K562 (cell line): ENCODE data around the gene ROMO1. TPM values are rescaled to one million over a fixed set of nuclear protein-coding genes. Genes with fewer than 3 reads are reported as not detected.
"Not testable (repeated sequence)": the region's sequence is repeated elsewhere in the genome, so short reads cannot be mapped to it uniquely, and the experiment has no call there.

Source experiments
- ATAC-seq: fragments of 200-7000 bp; cut with Tn5 transposase; 3 replicates; pipeline ENCODE4 v1.9.1; 2020; ENCODE audit warnings: moderate library complexity
- BruUV-seq: library from RNA; stranded (reverse); fragments of 400-500 nt; replicated peaks from 2 replicates; lab custom pipeline; 2021; lab: Mats Ljungman, UMichigan
- CTCF ChIA-PET: fragments of 300-600 bp; formaldehyde crosslinking; extraction: SDS; loops from one replicate; lab custom pipeline; 2021; ENCODE audit warnings: low intra/inter-chr PET ratio; lab: Yijun Ruan, JAX
- POLR2A ChIA-PET: fragments of 300-600, 350-650 bp; sonication (Branson Sonifier 250); formaldehyde crosslinking; extraction: SDS; loops from one replicate; lab custom pipeline; 2021; ENCODE audit warnings: antibody characterized with exemption, inconsistent platforms; lab: Yijun Ruan, JAX
- DNase-seq, 4 experiments: peaks; one replicate each; pipeline versions ENCODE4 v3.0.0 to v3.0.0-alpha.2; 2011 to 2018; ENCODE audit warnings: low spot score in 3 of 4, mixed read lengths in 3 of 4; ENCODE audit errors: extremely low read depth in 1 of 4
- FAIRE-seq: peaks from 2 replicates; lab custom pipeline; 2011; peaks lifted over from hg19 to GRCh38; lab: Jason Lieb, UNC
- H2AFZ ChIP-seq: 2 replicates; pipeline ENCODE4 v1.6.0; 2011; ENCODE audit warnings: low read depth, low read length, control low read depth, inconsistent platforms
- H3K27ac ChIP-seq: fragments of 200-600 bp; 3 replicates; pipeline ENCODE4 v1.8.0; 2011; ENCODE audit warnings: low read depth, mild to moderate bottlenecking, control low read depth, inconsistent platforms, low read length, moderate library complexity, mixed read lengths; ENCODE audit errors: extremely low read depth
- H3K27me3 ChIP-seq, 2 experiments: fragments of 300-600 bp in 1 of 2; 2 replicates in 1 of 2; 3 replicates in 1 of 2; pipeline versions ENCODE4 v1.6.0 to v1.8.0; 2011; ENCODE audit warnings: inconsistent platforms in 2 of 2, low read length in 2 of 2, mild to moderate bottlenecking in 1 of 2, mixed read lengths in 1 of 2, moderate library complexity in 1 of 2; ENCODE audit not compliant: control insufficient read depth in 2 of 2, insufficient read depth in 2 of 2
- H3K36me3 ChIP-seq: fragments of 300-600 bp; 3 replicates; pipeline ENCODE4 v1.8.0; 2011; ENCODE audit warnings: mild to moderate bottlenecking, low read length, inconsistent platforms; ENCODE audit not compliant: control insufficient read depth, insufficient read depth
- H3K4me1 ChIP-seq, 2 experiments: fragments of 200-600 bp in 1 of 2; replicated peaks in 1 of 2; 2 replicates in 1 of 2; 3 replicates in 1 of 2; pipeline versions ENCODE4 v1.5.1 to v1.8.0; 2011; ENCODE audit warnings: inconsistent platforms in 2 of 2, low read length in 2 of 2, mild to moderate bottlenecking in 1 of 2, mixed read lengths in 1 of 2, moderate library complexity in 1 of 2; ENCODE audit not compliant: control insufficient read depth in 2 of 2, insufficient read depth in 2 of 2
- H3K4me2 ChIP-seq: 2 replicates; pipeline ENCODE4 v1.6.1; 2011; ENCODE audit warnings: low read length, control low read depth, inconsistent platforms, mixed read lengths; ENCODE audit not compliant: insufficient read depth
- H3K4me3 ChIP-seq: fragments of 200-600 bp; sonication (generic), shearing (Covaris generic); 2 replicates; pipeline ENCODE4 v1.5.1; 2016; ENCODE audit warnings: control low read depth, inconsistent platforms
- H3K79me2 ChIP-seq: fragments of 200-600 bp; 3 replicates; pipeline ENCODE4 v1.8.0; 2011; ENCODE audit warnings: low read length, inconsistent platforms; ENCODE audit not compliant: control insufficient read depth, insufficient read depth
- H3K9ac ChIP-seq, 2 experiments: 2 replicates each; pipeline versions ENCODE4 v1.6.0 to v1.6.1; 2011; ENCODE audit warnings: low read depth in 2 of 2, low read length in 2 of 2, control low read depth in 1 of 2, inconsistent platforms in 1 of 2, mild to moderate bottlenecking in 1 of 2, mixed read lengths in 1 of 2; ENCODE audit not compliant: insufficient read depth in 1 of 2
- H3K9me1 ChIP-seq: one replicate; pipeline ENCODE4 v1.6.0; 2011; ENCODE audit warnings: inconsistent platforms, mild to moderate bottlenecking, low read length, moderate library complexity; ENCODE audit not compliant: control insufficient read depth, insufficient read depth
- H3K9me3 ChIP-seq: replicated peaks from 2 replicates; pipeline ENCODE4 v1.5.1; 2011; ENCODE audit warnings: low read depth, low read length, inconsistent platforms; ENCODE audit not compliant: control insufficient read depth, insufficient read depth
- H4K20me1 ChIP-seq: replicated peaks from 2 replicates; pipeline ENCODE4 v1.6.1; 2011; ENCODE audit warnings: low read length, inconsistent platforms, mixed read lengths; ENCODE audit not compliant: control insufficient read depth, insufficient read depth
- ADNP ChIP-seq: fragments of 200-800 bp; sonication (Bioruptor generic); IDR thresholded peaks from 2 replicates; pipeline ENCODE4 v1.6.1; 2016; ENCODE audit warnings: missing genetic modification characterization, missing compliant biosample characterization
- BCOR ChIP-seq: fragments of 450-650 bp; IDR thresholded peaks from 2 replicates; pipeline ENCODE4 v1.6.1; 2016
- CHD4 ChIP-seq: fragments of 200-600 bp; sonication (generic); IDR thresholded peaks from 3 replicates; pipeline ENCODE4 v1.6.1; 2012; ENCODE audit warnings: low read depth, mild to moderate bottlenecking, mixed read lengths, low read length, inconsistent platforms; ENCODE audit not compliant: insufficient read depth, insufficient replicate concordance, poor library complexity, severe bottlenecking
- SMARCA5 ChIP-seq: fragments of 450-650 bp; IDR thresholded peaks from 2 replicates; pipeline ENCODE4 v1.6.1; 2016
- ZNF121 ChIP-seq: sonication (generic); formaldehyde crosslinking; conservative IDR thresholded peaks from 2 replicates; pipeline ENCODE4 v1.8.0; 2022; ENCODE audit warnings: missing genetic modification reagents
- WGBS: fragments of 100-300 bp; shearing (Covaris generic); methylation state at CpG from one replicate; pipeline ENCODE4 v1.1.6; 2016; ENCODE audit warnings: low coverage, mixed read lengths; ENCODE audit not compliant: insufficient coverage; ENCODE audit errors: missing lambda C conversion rate; 5-methylcytosine and 5-hydroxymethylcytosine counted together
- in situ Hi-C: fragments of 300-500 bp; cut with MboI; formaldehyde crosslinking; loops from 4 replicates; pipeline ENCODE4 v1.15.0; 2018; ENCODE audit warnings: inconsistent platforms, mixed read lengths
- intact Hi-C: fragments of 100-400 bp; cut with micrococcal nuclease; formaldehyde crosslinking; loops from 2 replicates; pipeline ENCODE4 v1.14.2; 2022
- polyA plus RNA-seq, 8 experiments: library from polyadenylated mRNA; depleted of rRNA in 4 of 8; stranded (reverse) in 5 of 8; unstranded in 3 of 8; fragments of >200 nt; fragmentation: Nextera tagmentation in 2 of 8; fragmentation: Illumina TruSeq in 1 of 8; extraction: Ambion mirVana in 2 of 8; extraction: Trizol in 1 of 8; gene quantifications; 2 replicates each; pipeline versions ENCODE4 v1.2.1 to v1.2.3, GENCODE V29; 2011 to 2014; ENCODE audit warnings: inconsistent platforms in 1 of 8, missing spikeins in 1 of 8
- total RNA-seq, 7 experiments: library from RNA; depleted of rRNA in 6 of 7; stranded (reverse); fragments of >200 nt in 6 of 7; fragmentation: Illumina TruSeq in 2 of 7; extraction: Trizol in 2 of 7; gene quantifications; 2 replicates each; pipeline versions ENCODE4 v1.2.1 to v1.2.3, GENCODE V29; 2011 to 2021; ENCODE audit warnings: low replicate concordance in 1 of 7
- TF ChIP-seq, protein P1 (sequence below): fragments of 450-650 bp; IDR thresholded peaks from 2 replicates; pipeline ENCODE4 v1.6.1; 2016; ENCODE audit warnings: mild to moderate bottlenecking, moderate library complexity

Gene ROMO1
- total and polyA plus RNA-seq, 9 of the 15 experiments (the other 6 are each of a cell fraction or from before 2014, with no cell fraction given) = 31.8 to 741 (median 226) TPM

DNA sequence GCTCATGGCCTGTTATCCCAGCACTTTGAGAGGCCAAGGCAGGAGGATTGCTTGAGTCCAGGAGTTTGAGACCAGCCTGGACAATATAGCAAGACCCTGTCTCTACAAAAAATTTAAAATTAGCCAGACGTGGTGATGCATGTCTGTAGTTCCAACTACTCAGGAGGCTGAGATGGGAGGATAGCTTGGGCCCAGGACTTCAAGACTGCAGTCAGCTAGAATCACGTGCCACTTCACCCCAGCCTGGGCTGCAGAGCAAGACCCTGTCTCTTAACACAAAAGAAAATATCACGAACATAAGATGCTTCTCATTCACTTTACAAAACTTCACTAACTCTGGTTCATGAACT lies 45.3 kb downstream of the ROMO1 start:
- in situ Hi-C loops, BruUV-seq: not testable (repeated sequence)
- POLR2A ChIA-PET = interaction anchor here (0.7 to 6.4 kb wide), 21 partner anchors 10 to 290 kb away, joined by 3 to 55 read pairs (median 5); partner anchors contain the start of genes PHF20 and SCAND1
- TF ChIP-seq ADNP (tag) (0 out of 2 replicates have a peak, but pooled peaks have one; percentile 1), SMARCA5 (peak; percentile 79), ZNF121 (CRISPR knock-in tag) (peak; percentile 96), BCOR (peak; percentile 72), CHD4 (peak; percentile 24)
- TF ChIP-seq, protein P1, sequence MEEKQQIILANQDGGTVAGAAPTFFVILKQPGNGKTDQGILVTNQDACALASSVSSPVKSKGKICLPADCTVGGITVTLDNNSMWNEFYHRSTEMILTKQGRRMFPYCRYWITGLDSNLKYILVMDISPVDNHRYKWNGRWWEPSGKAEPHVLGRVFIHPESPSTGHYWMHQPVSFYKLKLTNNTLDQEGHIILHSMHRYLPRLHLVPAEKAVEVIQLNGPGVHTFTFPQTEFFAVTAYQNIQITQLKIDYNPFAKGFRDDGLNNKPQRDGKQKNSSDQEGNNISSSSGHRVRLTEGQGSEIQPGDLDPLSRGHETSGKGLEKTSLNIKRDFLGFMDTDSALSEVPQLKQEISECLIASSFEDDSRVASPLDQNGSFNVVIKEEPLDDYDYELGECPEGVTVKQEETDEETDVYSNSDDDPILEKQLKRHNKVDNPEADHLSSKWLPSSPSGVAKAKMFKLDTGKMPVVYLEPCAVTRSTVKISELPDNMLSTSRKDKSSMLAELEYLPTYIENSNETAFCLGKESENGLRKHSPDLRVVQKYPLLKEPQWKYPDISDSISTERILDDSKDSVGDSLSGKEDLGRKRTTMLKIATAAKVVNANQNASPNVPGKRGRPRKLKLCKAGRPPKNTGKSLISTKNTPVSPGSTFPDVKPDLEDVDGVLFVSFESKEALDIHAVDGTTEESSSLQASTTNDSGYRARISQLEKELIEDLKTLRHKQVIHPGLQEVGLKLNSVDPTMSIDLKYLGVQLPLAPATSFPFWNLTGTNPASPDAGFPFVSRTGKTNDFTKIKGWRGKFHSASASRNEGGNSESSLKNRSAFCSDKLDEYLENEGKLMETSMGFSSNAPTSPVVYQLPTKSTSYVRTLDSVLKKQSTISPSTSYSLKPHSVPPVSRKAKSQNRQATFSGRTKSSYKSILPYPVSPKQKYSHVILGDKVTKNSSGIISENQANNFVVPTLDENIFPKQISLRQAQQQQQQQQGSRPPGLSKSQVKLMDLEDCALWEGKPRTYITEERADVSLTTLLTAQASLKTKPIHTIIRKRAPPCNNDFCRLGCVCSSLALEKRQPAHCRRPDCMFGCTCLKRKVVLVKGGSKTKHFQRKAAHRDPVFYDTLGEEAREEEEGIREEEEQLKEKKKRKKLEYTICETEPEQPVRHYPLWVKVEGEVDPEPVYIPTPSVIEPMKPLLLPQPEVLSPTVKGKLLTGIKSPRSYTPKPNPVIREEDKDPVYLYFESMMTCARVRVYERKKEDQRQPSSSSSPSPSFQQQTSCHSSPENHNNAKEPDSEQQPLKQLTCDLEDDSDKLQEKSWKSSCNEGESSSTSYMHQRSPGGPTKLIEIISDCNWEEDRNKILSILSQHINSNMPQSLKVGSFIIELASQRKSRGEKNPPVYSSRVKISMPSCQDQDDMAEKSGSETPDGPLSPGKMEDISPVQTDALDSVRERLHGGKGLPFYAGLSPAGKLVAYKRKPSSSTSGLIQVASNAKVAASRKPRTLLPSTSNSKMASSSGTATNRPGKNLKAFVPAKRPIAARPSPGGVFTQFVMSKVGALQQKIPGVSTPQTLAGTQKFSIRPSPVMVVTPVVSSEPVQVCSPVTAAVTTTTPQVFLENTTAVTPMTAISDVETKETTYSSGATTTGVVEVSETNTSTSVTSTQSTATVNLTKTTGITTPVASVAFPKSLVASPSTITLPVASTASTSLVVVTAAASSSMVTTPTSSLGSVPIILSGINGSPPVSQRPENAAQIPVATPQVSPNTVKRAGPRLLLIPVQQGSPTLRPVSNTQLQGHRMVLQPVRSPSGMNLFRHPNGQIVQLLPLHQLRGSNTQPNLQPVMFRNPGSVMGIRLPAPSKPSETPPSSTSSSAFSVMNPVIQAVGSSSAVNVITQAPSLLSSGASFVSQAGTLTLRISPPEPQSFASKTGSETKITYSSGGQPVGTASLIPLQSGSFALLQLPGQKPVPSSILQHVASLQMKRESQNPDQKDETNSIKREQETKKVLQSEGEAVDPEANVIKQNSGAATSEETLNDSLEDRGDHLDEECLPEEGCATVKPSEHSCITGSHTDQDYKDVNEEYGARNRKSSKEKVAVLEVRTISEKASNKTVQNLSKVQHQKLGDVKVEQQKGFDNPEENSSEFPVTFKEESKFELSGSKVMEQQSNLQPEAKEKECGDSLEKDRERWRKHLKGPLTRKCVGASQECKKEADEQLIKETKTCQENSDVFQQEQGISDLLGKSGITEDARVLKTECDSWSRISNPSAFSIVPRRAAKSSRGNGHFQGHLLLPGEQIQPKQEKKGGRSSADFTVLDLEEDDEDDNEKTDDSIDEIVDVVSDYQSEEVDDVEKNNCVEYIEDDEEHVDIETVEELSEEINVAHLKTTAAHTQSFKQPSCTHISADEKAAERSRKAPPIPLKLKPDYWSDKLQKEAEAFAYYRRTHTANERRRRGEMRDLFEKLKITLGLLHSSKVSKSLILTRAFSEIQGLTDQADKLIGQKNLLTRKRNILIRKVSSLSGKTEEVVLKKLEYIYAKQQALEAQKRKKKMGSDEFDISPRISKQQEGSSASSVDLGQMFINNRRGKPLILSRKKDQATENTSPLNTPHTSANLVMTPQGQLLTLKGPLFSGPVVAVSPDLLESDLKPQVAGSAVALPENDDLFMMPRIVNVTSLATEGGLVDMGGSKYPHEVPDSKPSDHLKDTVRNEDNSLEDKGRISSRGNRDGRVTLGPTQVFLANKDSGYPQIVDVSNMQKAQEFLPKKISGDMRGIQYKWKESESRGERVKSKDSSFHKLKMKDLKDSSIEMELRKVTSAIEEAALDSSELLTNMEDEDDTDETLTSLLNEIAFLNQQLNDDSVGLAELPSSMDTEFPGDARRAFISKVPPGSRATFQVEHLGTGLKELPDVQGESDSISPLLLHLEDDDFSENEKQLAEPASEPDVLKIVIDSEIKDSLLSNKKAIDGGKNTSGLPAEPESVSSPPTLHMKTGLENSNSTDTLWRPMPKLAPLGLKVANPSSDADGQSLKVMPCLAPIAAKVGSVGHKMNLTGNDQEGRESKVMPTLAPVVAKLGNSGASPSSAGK = peak; percentile 22

More for the DNA sequence above, 45.3 kb downstream of the ROMO1 start:
- Histone ChIP-seq H3K9ac (peak overlapping the region in 1 of 2 experiments; percentile 99; a peak in 2 of 4 replicates), H4K20me1 (peaks cover 13% of the 10 kb centered on the region; the same call in 1 of the 2 replicates), H3K27ac (peak overlapping the region; percentile 99; the same call in 2 of the 3 replicates), H3K4me1 (peaks cover 4 to 16% of the 10 kb centered on the region in 2 experiments; a peak in 3 of 5 replicates), H3K36me3 (peaks cover 17% of the 10 kb centered on the region), H3K4me2 (peak overlapping the region; percentile 91; the same call in 1 of the 2 replicates), H3K79me2 (peaks cover 43% of the 10 kb centered on the region), H2AFZ (peak overlapping the region; percentile 95)
- 51% methylated on average over 3 of the region's 3 CpGs for WGBS
- DNase-seq = peak in 1 of 4 experiments; percentile 20
- H3K4me3 ChIP-seq, ATAC-seq, FAIRE-seq, H3K27me3 ChIP-seq, CTCF ChIA-PET, H3K9me3 ChIP-seq, H3K9me1 ChIP-seq: not testable (repeated sequence)
- intact Hi-C loops = loop anchor here (5.0 kb wide), 1 partner anchor 158 kb away; no protein-coding TSS in a partner anchor
